GM12872 (cell line): ENCODE measurements around the gene TENT5C.

Experiments used
- CTCF ChIP-seq: IDR thresholded peaks from 3 replicates; pipeline ENCODE4 v1.5.1; 2011; ENCODE audit warnings: low read depth, mild to moderate bottlenecking, low read length, moderate library complexity; ENCODE audit not compliant: insufficient read depth

Gene TENT5C

GRCh38 chr1:117658676-117659075, 52.8 kb downstream of the TENT5C start:
- TF ChIP-seq CTCF, result no peak

GRCh38 chr1:117659550-117660270, 53.9 kb downstream of the TENT5C start:
- no peak for TF ChIP-seq CTCF

GRCh38 chr1:117660271-117660965, 54.6 kb downstream of the TENT5C start:
- TF ChIP-seq CTCF, result no peak

- TF ChIP-seq CTCF, result no peak
These were observed 55.2 kb downstream of the TENT5C start for GRCh38 chr1:117661027-117661426.

GRCh38 chr1:117662667-117663066, 56.8 kb downstream of the TENT5C start:
- no peak for TF ChIP-seq CTCF

- TF ChIP-seq CTCF, result no peak
These were observed 57.5 kb downstream of the TENT5C start for GRCh38 chr1:117663156-117663902.

GRCh38 chr1:117664314-117664713, 58.5 kb downstream of the TENT5C start:
- no peak for TF ChIP-seq CTCF
